NCI-H2196 (cell line): ENCODE data around the gene COBL.
A peak's percentile ranks its signal among the peaks of the same experiment; 100 is the strongest.

Experiments used
- DNase-seq: peaks from one replicate; lab custom pipeline; 2025; ENCODE audit not compliant: unreplicated experiment; lab: John Stamatoyannopoulos, UW

The COBL gene

GRCh38 chr7:51316666-51317581, at the start of gene COBL:
Gene COBL (minus strand): TSS chr7:51316809. CDS start chr7:51316633, 176 bp downstream.
- DNase-seq: peak; percentile 56

- DNase-seq: no peak
Observed at GRCh38 chr7:51366172-51366728, 49.6 kb upstream of the COBL start.

- DNase-seq: no peak
Observed at GRCh38 chr7:51357821-51358220, 41.2 kb upstream of the COBL start.

- no peak for DNase-seq
Observed at GRCh38 chr7:51356849-51357516, 40.4 kb upstream of the COBL start.

- DNase-seq: no peak
Observed at GRCh38 chr7:51354897-51355296, 38.3 kb upstream of the COBL start.

- DNase-seq: no peak
Observed at GRCh38 chr7:51354434-51354833, 37.8 kb upstream of the COBL start.

- DNase-seq: no peak
Observed at GRCh38 chr7:51352174-51353100, 35.8 kb upstream of the COBL start.

GRCh38 chr7:51351661-51352060, 35.1 kb upstream of the COBL start:
- DNase-seq: no peak

GRCh38 chr7:51350546-51350896, 33.9 kb upstream of the COBL start:
- DNase-seq: no peak

- DNase-seq: peak; percentile 84
Observed at GRCh38 chr7:51349820-51350545, 33.4 kb upstream of the COBL start.

- DNase-seq: peak; percentile 73
Observed at GRCh38 chr7:51346126-51346525, 29.5 kb upstream of the COBL start.

GRCh38 chr7:51344406-51345138, 28.0 kb upstream of the COBL start:
- peak; percentile 88 for DNase-seq

GRCh38 chr7:51340936-51341335, 24.3 kb upstream of the COBL start:
- no peak for DNase-seq

GRCh38 chr7:51340029-51340838, 23.6 kb upstream of the COBL start:
- DNase-seq: no peak

- no peak for DNase-seq
Observed at GRCh38 chr7:51335057-51335456, 18.4 kb upstream of the COBL start.

GRCh38 chr7:51329696-51330263, 13.2 kb upstream of the COBL start:
- DNase-seq: no peak

- no peak for DNase-seq
Observed at GRCh38 chr7:51328351-51328801, 11.8 kb upstream of the COBL start.

- no peak for DNase-seq
Observed at GRCh38 chr7:51327287-51327717, 10.7 kb upstream of the COBL start.
